HepG2 (cell line): ENCODE measurements around the gene C20orf202. TPM values are rescaled to one million over a fixed set of nuclear protein-coding genes. Genes with fewer than 3 reads are reported as not detected.

ENCODE experiments used
- CREM ChIP-seq, 2 experiments: sonication (generic) in 1 of 2; formaldehyde crosslinking in 1 of 2; IDR thresholded peaks; 2 replicates each; pipeline versions ENCODE4 v1.4.0 to v1.6.1; 2016 to 2020; ENCODE audit warnings: antibody characterized with exemption in 1 of 2, mild to moderate bottlenecking in 1 of 2, missing genetic modification reagents in 1 of 2
- HMG20A ChIP-seq: IDR thresholded peaks from 2 replicates; pipeline ENCODE4 v1.6.1; 2016; ENCODE audit warnings: borderline replicate concordance
- KLF9 ChIP-seq: IDR thresholded peaks from 2 replicates; pipeline ENCODE4 v1.6.1; 2016; ENCODE audit warnings: low read depth
- MAZ ChIP-seq, 2 experiments: sonication (generic) in 1 of 2; formaldehyde crosslinking in 1 of 2; IDR thresholded peaks; 2 replicates each; pipeline versions ENCODE4 v1.5.0 to v1.6.1; 2012 to 2020; ENCODE audit warnings: low read depth in 2 of 2, mild to moderate bottlenecking in 2 of 2, borderline replicate concordance in 1 of 2, improper control_type of control experiment in 1 of 2, low read length in 1 of 2, missing genetic modification reagents in 1 of 2, moderate library complexity in 1 of 2
- MED1 ChIP-seq: sonication (generic); formaldehyde crosslinking; IDR thresholded peaks from 2 replicates; pipeline ENCODE4 v1.4.0; 2020; ENCODE audit warnings: missing genetic modification reagents
- MLLT10 ChIP-seq: sonication (generic); formaldehyde crosslinking; IDR thresholded peaks from 2 replicates; pipeline ENCODE4 v1.4.0; 2020; ENCODE audit warnings: missing genetic modification reagents
- MYC ChIP-seq: sonication (generic); formaldehyde crosslinking; IDR thresholded peaks from 2 replicates; pipeline ENCODE4 v1.9.0; 2021; ENCODE audit warnings: missing genetic modification reagents, borderline replicate concordance
- RARA ChIP-seq: IDR thresholded peaks from 2 replicates; pipeline ENCODE4 v1.6.1; 2016; ENCODE audit warnings: missing genetic modification reagents, missing compliant biosample characterization
- SMAD3 ChIP-seq: sonication (generic); formaldehyde crosslinking; IDR thresholded peaks from 2 replicates; pipeline ENCODE4 v1.4.0; 2020; ENCODE audit warnings: missing genetic modification reagents
- ZNF121 ChIP-seq: sonication (generic); formaldehyde crosslinking; IDR thresholded peaks from 2 replicates; pipeline ENCODE4 v1.5.0; 2020; ENCODE audit warnings: mild to moderate bottlenecking, missing genetic modification reagents
- ZNF143 ChIP-seq: sonication (generic); formaldehyde crosslinking; IDR thresholded peaks from 2 replicates; pipeline ENCODE4 v1.4.0; 2020; ENCODE audit warnings: missing genetic modification reagents
- ZNF460 ChIP-seq: sonication (generic); formaldehyde crosslinking; IDR thresholded peaks from 2 replicates; pipeline ENCODE4 v1.5.1; 2020; ENCODE audit warnings: missing genetic modification reagents, mild to moderate bottlenecking, borderline replicate concordance
- ZNF609 ChIP-seq: sonication (generic); formaldehyde crosslinking; IDR thresholded peaks from 2 replicates; pipeline ENCODE4 v1.4.0; 2020; ENCODE audit warnings: mild to moderate bottlenecking, missing genetic modification reagents, borderline replicate concordance
- ZNF652 ChIP-seq: IDR thresholded peaks from 2 replicates; pipeline ENCODE4 v1.6.1; 2016; ENCODE audit warnings: low read depth, borderline replicate concordance
- ZNF747 ChIP-seq: sonication (generic); formaldehyde crosslinking; IDR thresholded peaks from 2 replicates; pipeline ENCODE4 v1.8.1; 2023; ENCODE audit warnings: missing genetic modification reagents, mild to moderate bottlenecking, borderline replicate concordance
- ZNF839 ChIP-seq: sonication (generic); formaldehyde crosslinking; IDR thresholded peaks from 2 replicates; pipeline ENCODE4 v1.4.0; 2020; ENCODE audit warnings: missing genetic modification reagents, mild to moderate bottlenecking, borderline replicate concordance
- ZNF878 ChIP-seq: sonication (generic); formaldehyde crosslinking; IDR thresholded peaks from 2 replicates; pipeline ENCODE4 v1.8.1; 2023; ENCODE audit warnings: mild to moderate bottlenecking, missing genetic modification reagents, moderate library complexity
- ZSCAN29 ChIP-seq: sonication (generic); formaldehyde crosslinking; conservative IDR thresholded peaks from 2 replicates; pipeline ENCODE4 v1.4.0; 2020; ENCODE audit warnings: mild to moderate bottlenecking, missing genetic modification reagents
- polyA plus RNA-seq, 8 experiments: library from polyadenylated mRNA; depleted of rRNA in 3 of 8; stranded (reverse) in 7 of 8; unstranded in 1 of 8; fragments of >200 nt; fragmentation: Illumina TruSeq in 4 of 8; extraction: Trizol in 4 of 8; gene quantifications; 2 replicates each; pipeline versions ENCODE4 v1.2.1 to v1.2.3, GENCODE V29; 2011 to 2016; ENCODE audit warnings: low read depth in 4 of 8, missing spikeins in 1 of 8, mixed read lengths in 1 of 8; ENCODE audit not compliant: insufficient read depth in 1 of 8
- total RNA-seq, 5 experiments: library from RNA; depleted of rRNA; stranded (reverse); fragments of >200 nt; fragmentation: Illumina TruSeq; extraction: Trizol; gene quantifications; 2 replicates each; pipeline ENCODE4 v1.2.3, GENCODE V29; 2016; ENCODE audit warnings: low read depth in 1 of 5
- TF ChIP-seq, protein P1 (sequence below): sonication (generic); formaldehyde crosslinking; IDR thresholded peaks from 2 replicates; pipeline ENCODE4 v1.8.0; 2022; ENCODE audit warnings: mild to moderate bottlenecking, missing genetic modification reagents
- TF ChIP-seq, protein P2 (sequence below): sonication (generic); formaldehyde crosslinking; IDR thresholded peaks from 2 replicates; pipeline ENCODE4 v1.4.0; 2020; ENCODE audit warnings: missing genetic modification reagents

C20orf202 gene
- total and polyA plus RNA-seq, 2 of the 13 experiments (the other 11 are each of a cell fraction or from before 2014, with no cell fraction given) = 0.20 to 1.2 TPM

DNA sequence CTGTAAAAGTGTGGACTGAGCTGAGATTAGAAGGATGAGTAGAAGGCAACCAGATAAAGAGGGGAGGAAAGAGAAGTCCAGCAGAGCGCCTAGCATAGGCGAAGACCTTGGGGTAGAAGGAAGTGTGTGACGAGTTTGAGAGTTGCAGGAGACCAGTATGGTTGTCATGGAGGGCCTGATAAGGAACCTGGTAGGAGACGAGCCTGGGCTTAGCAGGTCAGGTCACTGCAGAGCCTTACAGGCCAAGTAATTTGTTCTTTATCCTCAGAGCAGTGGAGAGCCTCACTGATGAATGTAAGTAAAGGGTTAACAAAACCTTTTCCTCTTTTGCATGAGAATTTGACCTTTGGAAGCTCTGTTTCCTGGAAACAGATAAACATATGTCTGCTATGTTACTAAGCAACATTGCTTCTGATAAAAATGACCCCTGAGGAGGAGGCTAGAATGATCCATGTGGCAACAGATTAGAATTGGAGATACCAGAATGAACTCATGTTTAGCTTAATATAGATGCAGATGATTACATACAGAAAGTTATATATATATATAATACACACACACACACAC lies 15.6 kb upstream of the C20orf202 start (continued):
- TF ChIP-seq ZNF609 (CRISPR knock-in tag) (0 out of 2 replicates have a peak, but pooled peaks have one; percentile 12), CREM (IDR thresholded peaks at IDR 0.05) (peak; percentile 56; the same call in 1 of the 2 replicates), CREM (CRISPR knock-in tag; IDR thresholded peaks at IDR 0.05) (no peak), ZNF747 (no peak), ZSCAN29 (no peak), SMAD3 (0 out of 2 replicates have a peak, but pooled peaks have one; percentile 28), MED1 (CRISPR knock-in tag) (0 out of 2 replicates have a peak, but pooled peaks have one; percentile 37), ZNF652 (peak; percentile 100), MYC (CRISPR knock-in tag) (no peak), ZNF460 (CRISPR knock-in tag) (no peak), HMG20A (CRISPR knock-in tag) (peak; percentile 66; the same call in 1 of the 2 replicates), ZNF878 (CRISPR knock-in tag) (no peak), MAZ (IDR thresholded peaks at IDR 0.05; ENCODE audit: borderline replicate concordance, low read depth, low read length) (no peak), MAZ (CRISPR knock-in tag; IDR thresholded peaks at IDR 0.05; ENCODE audit: low read depth) (no peak), ZNF143 (no peak), ZNF121 (no peak), RARA (peak; percentile 71), ZNF839 (no peak), KLF9 (no peak), MLLT10 (CRISPR knock-in tag) (no peak)
- TF ChIP-seq, protein P1, sequence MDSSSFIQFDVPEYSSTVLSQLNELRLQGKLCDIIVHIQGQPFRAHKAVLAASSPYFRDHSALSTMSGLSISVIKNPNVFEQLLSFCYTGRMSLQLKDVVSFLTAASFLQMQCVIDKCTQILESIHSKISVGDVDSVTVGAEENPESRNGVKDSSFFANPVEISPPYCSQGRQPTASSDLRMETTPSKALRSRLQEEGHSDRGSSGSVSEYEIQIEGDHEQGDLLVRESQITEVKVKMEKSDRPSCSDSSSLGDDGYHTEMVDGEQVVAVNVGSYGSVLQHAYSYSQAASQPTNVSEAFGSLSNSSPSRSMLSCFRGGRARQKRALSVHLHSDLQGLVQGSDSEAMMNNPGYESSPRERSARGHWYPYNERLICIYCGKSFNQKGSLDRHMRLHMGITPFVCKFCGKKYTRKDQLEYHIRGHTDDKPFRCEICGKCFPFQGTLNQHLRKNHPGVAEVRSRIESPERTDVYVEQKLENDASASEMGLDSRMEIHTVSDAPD (CRISPR knock-in tag) = no peak
- TF ChIP-seq, protein P2, sequence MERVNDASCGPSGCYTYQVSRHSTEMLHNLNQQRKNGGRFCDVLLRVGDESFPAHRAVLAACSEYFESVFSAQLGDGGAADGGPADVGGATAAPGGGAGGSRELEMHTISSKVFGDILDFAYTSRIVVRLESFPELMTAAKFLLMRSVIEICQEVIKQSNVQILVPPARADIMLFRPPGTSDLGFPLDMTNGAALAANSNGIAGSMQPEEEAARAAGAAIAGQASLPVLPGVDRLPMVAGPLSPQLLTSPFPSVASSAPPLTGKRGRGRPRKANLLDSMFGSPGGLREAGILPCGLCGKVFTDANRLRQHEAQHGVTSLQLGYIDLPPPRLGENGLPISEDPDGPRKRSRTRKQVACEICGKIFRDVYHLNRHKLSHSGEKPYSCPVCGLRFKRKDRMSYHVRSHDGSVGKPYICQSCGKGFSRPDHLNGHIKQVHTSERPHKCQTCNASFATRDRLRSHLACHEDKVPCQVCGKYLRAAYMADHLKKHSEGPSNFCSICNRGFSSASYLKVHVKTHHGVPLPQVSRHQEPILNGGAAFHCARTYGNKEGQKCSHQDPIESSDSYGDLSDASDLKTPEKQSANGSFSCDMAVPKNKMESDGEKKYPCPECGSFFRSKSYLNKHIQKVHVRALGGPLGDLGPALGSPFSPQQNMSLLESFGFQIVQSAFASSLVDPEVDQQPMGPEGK = no peak; the same call in 1 of the 2 replicates
